HG03159 (cell line): ENCODE results near the gene CDT1.
A peak's percentile ranks its signal among the peaks of the same experiment; 100 is the strongest.

Experiments
- ATAC-seq: cut with Tn5 transposase; IDR thresholded peaks from one replicate; pipeline ENCODE4 v1.9.1; 2021; ENCODE audit warnings: mild to moderate bottlenecking, moderate library complexity; ENCODE audit not compliant: unreplicated experiment

The CDT1 gene

DNA sequence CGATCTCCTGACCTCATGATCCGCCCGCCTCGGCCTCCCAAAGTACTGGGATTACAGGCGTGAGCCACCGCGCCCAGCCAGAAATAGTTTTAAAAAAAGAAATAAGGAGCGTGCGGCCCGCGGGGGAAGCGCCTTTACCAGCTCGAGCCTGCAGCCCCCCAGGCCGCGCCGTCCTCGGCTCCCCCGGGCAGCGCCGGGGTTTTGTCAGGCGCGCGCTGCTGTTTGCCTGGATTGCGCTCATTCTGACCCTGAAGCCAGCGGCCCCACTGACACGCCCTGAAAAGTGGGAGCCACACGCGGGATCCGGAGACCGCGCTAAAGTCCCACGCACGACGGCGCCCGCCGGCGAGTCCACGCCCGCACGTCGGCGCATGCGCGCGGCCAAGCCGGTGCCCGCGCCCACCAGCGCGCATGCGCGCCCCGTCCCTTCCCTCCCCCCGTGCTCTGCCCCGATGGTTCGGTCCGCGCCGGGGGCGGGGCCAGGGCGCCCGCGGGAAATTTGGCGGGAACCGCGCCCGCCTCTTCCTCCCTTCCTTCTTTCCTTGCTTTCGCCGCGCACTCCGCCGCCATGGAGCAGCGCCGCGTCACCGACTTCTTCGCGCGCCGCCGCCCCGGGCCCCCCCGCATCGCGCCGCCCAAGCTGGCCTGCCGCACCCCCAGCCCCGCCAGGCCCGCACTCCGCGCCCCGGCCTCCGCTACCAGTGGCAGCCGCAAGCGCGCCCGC, at the start of gene CDT1:
TSS of gene CDT1 (plus strand) at position 526 of the 724 bp plus-strand sequence. CDS start at position 569, 43 bp downstream.
- ATAC-seq = peak; percentile 56

- ATAC-seq = no peak
These were observed 49.3 kb upstream of the CDT1 start for GRCh38 chr16:88754109-88754911.

DNA sequence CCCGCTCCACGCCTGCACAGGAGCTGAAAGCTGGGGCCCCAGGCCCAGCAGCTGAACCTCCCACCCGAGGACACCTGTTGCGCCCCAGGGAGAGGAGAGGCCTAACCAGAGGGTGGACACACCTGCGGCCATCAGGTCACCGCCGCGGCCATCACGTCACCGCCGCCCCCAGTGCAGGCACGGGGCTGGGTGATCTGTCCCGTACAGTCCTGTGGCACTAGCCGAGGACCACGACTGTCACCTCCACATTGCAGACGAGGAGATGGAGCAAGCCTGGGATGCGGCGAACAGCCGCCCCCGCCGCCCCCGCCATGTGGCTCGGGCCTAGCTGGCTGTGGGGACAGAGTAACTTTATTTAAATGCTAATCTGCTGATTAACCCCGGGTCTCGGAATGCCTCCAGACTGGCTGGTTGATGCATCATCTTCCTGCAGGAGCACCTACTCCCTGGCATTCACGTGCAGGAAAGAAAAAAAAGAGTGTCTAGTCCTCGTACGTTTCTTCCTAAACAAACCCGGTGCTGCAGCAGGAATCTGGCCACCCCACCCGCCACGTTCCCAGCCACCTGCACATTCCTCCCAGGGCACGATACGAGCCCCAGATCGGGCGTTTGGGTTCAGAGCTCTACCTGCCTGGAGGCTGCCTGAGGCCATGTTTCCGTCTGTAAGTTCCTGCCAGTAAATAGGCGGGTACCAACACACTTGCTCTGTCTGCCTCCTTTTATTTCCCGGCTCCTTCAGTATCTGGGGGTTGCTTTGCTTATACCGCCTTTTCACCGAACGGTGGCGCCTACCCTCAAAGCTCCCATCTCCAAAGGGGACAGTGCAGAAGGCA, 48.5 kb upstream of the CDT1 start:
- no peak for ATAC-seq

DNA sequence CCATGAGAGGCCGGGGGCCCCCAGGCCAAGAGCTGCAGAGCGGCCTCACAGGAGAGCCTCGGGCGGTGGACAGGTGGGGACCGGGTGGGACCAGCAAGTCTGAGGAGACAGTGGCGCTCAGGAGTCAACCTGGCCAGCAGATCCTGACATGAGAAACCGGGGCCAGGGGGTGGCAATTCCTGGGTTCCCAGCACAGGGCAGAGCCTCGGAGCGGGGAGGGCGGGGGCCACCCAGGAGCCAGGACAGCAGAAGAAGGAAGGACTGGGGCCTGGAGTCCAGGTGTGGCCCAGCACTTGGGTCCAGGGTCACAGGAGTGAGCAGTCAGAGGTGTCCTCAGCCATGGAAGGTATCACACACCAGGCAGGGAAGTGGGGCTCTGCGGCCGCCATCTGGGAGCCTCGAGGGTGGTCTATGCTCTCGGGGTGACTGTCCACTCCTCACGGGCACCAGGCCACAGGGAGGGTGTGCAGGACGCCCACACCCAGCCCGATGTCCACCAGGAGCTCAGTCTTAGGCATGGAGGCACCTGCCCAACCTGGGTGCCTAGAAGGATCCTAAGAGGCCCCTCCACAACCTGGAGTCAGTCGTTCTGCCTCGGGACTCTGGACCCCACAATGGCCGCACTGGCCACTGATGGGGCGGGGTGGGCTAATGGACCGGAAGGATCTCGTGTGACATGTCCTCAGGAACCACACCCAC, 47.7 kb upstream of the CDT1 start:
- ATAC-seq = no peak

GRCh38 chr16:88758227-88758943, 45.2 kb upstream of the CDT1 start:
- ATAC-seq = no peak

DNA sequence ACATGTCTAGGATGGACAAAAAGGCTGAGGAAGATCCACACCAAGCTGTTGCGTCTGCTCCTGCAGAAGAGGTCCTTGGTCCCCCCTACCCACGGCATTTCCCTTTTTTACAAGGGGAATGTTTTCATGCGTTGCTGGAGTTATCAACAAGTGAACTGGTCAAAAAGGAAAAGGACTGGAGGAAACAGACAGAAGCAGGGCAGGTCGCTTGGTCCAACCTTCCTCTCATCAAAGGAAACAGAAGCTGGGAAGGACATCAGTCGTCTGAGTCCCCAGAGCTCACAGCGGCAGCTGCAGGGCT, 44.7 kb upstream of the CDT1 start:
- ATAC-seq = no peak

- no peak for ATAC-seq
These were observed 44.2 kb upstream of the CDT1 start for GRCh38 chr16:88759245-88759975.

DNA sequence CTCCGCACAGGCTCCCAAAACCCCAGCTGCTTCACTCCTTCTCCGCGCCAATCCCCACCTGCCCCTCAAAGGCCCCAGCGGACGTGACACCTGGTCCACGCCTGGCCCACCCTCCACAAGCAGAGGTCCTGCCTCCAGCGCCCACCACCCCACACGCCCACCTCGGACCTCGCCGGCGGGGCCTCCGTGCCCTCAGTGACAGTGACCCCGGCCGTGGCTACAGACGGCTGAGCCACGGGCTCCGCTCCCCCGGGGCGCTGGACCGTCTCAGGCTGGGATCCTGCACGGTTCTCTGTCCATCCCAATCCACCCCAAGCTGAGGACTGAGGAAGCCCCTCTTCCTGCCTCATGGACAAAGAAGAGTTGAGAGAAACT, 43.6 kb upstream of the CDT1 start:
- no peak for ATAC-seq

GRCh38 chr16:88760424-88761142, 43.0 kb upstream of the CDT1 start:
- ATAC-seq = no peak

- ATAC-seq = no peak
These were observed 42.5 kb upstream of the CDT1 start for GRCh38 chr16:88761143-88761534.

DNA sequence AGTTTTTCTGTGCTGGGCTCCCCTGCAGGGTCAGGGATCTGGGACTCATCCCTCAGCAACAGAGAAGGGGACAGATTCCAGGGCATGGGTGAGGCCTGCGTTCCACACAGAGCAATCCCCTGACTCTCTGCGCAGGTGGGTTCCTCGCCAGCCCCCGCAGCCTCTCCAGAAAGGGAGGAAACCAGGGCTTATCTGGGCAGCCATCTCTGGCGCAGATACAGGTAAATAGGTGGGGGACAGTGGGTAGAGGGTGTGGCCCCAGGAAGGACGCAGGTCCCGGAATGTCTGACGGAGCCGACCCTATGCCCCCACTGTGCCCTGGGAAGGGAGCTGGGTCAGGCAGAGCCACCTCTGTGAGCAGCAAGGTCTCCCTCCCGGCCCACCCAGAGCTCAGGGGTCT, 41.8 kb upstream of the CDT1 start:
- ATAC-seq = no peak

GRCh38 chr16:88762258-88762870, 41.2 kb upstream of the CDT1 start:
- ATAC-seq = no peak

GRCh38 chr16:88762941-88763340, 40.6 kb upstream of the CDT1 start:
- no peak for ATAC-seq

GRCh38 chr16:88763502-88764053, 40.0 kb upstream of the CDT1 start:
- ATAC-seq = no peak

GRCh38 chr16:88764080-88764479, 39.5 kb upstream of the CDT1 start:
- no peak for ATAC-seq

- ATAC-seq = no peak
These were observed 38.7 kb upstream of the CDT1 start for GRCh38 chr16:88764913-88765349.

DNA sequence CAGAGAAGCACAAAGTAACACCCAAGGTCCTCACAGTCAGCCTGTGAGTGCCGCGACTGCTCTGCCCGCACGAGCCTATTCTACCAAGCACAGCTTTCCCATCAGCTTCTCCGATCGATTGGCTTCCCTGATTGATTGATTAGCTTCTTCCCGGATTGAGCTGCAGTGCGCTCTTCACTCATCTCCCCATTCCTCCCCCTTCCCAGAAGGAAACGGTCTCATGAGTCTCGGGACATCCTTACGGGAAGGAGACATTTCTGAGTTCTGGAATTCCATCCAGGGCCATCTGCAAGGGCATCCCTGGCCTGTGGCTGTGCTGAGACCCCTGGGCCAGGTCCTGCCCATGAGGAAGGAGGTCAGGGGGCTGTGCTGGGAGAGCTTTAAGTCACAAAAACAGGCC, 36.6 kb upstream of the CDT1 start:
- ATAC-seq = no peak

DNA sequence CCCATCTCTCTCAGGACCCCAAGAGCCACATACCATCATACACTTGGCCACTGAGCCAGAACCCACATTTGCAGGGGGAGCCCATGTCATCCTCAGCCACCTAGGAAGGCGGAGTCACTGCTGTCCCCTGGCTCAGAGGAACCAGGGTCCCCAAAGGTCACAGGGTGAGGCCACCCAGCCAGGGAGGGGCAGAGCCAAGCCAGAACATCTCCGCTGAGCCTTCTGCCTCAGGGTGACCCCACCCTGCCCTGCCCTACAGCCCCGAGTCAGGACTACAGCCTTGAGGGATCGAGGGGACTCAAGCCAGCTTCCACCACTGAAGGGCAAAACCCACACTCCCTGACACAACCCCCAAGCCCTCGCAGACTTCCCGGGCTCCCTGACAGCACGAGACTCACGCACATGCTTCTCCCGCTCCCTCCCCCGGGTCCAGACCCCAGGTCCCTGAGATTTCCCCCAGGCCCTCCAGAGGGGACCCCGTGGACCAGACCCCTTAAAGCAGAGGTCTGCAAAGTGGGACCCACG, 36.0 kb upstream of the CDT1 start:
- ATAC-seq = no peak
